ENCODE measurements around the gene TMC5. TPM values are rescaled to one million over a fixed set of nuclear protein-coding genes. Genes with fewer than 3 reads are reported as not detected.
A peak's percentile ranks its signal among the peaks of the same experiment; 100 is the strongest.
"Not testable (repeated sequence)": the region's sequence is repeated elsewhere in the genome, so short reads cannot be mapped to it uniquely, and the experiment has no call there.

The TMC5 gene
- 0.10 and 0.26 TPM in 2 replicates for total RNA-seq

GRCh38 chr16:19417640-19418039 lies at the start of gene TMC5:
Gene TMC5 (plus strand): TSS chr16:19417883. CDS start chr16:19440039, 22,156 bp downstream.
- H3K36me3 Mint-ChIP-seq (ENCODE audit: low read depth), result no peaks in the 10 kb centered on the region
- DNase-seq (ENCODE audit: low spot score), result no peak
- H3K4me3 Mint-ChIP-seq, result no peak within 1 kb of the TSS
- no peaks in the 10 kb centered on the region for H3K4me1 Mint-ChIP-seq (ENCODE audit: low read depth)
- intact Hi-C loops (cut with micrococcal nuclease), result no loop called here
- peaks cover 4% of the 10 kb centered on the region for H3K9me3 Mint-ChIP-seq
- H3K27ac Mint-ChIP-seq, result no peak within 1 kb of the TSS
- peaks cover 18% of the 10 kb centered on the region for H3K27me3 Mint-ChIP-seq (ENCODE audit: insufficient read depth)

DNA sequence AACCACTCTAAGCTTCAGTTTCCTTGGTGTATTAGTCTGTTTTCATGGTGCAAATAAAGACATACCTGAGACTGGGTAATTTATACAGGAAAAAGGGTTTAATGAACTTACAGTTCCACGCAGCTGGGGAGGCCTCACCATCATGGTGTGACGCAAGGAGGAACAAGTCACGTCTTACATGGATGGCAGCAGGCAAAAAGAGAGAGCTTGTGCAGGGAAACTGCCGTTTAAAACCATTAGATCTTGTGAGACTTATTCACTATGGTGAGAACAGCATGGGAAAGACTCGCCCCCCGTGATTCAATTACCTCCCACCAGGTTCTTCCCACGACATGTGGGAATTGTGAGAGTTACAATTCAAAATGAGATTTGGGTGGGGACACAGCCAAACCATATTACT lies 45.1 kb upstream of the TMC5 start:
- H3K36me3 Mint-ChIP-seq (ENCODE audit: low read depth); H3K27ac Mint-ChIP-seq; H3K9me3 Mint-ChIP-seq; H3K27me3 Mint-ChIP-seq (ENCODE audit: insufficient read depth); H3K4me3 Mint-ChIP-seq; intact Hi-C loops (cut with micrococcal nuclease); DNase-seq (ENCODE audit: low spot score); H3K4me1 Mint-ChIP-seq (ENCODE audit: low read depth): not testable (repeated sequence)

DNA sequence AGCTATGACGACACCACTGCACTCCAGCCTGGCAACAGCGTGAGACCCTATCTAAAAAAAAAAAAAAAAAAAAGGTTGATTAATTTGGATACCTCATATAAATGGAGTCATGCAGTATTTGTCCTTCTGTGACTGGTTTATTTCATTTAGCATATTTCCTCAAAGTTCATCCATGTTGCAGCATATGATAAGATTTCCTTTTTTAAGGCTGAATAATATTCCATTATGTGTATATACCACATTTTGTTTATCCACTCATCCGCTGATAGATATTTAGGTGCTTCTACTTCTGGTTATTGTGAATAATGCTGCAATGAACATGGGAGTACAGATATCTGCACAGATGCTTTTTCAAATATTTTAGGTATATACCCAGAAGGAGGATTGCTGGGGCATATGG lies 43.3 kb upstream of the TMC5 start:
- Mint-ChIP-seq H3K27ac (no peak overlapping the region), H3K27me3 (ENCODE audit: insufficient read depth) (peaks cover 3% of the 10 kb centered on the region), H3K4me3 (no peak overlapping the region), H3K9me3 (no peaks in the 10 kb centered on the region), H3K4me1 (ENCODE audit: low read depth) (no peaks in the 10 kb centered on the region), H3K36me3 (ENCODE audit: low read depth) (no peaks in the 10 kb centered on the region)
- DNase-seq (ENCODE audit: low spot score), result no peak
- intact Hi-C loops (cut with micrococcal nuclease), result no loop called here

DNA sequence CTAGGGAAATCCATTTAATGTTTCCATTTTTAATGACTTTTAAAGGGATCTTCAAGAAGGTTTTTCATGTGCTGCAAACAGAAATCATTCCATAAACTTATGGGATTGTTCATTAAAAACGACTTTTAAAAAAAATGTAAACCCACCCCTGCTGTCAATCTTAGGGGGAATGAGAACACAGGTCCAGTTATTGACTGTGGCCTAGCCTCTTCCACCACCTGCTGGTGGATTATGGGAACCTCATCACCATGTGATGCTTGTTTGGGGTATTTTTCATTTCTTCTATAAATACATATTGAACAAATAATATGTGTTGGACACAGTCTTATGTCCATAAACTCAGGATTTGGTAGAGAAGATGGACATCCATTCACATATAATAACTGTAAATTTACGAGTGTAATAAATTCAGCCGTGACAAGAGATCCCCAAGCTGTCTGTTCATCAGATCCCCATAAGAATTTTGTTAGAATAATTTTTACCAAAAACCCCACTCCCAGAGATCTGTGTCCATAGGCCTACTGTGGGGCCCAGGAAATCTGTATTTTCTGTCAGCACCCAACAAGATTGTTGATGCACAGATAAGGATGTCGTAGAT lies 42.0 kb upstream of the TMC5 start:
- DNase-seq (ENCODE audit: low spot score), result no peak
- Mint-ChIP-seq H3K27ac (no peak overlapping the region), H3K9me3 (no peaks in the 10 kb centered on the region), H3K4me1 (ENCODE audit: low read depth) (peaks cover 9% of the 10 kb centered on the region), H3K4me3 (no peak overlapping the region), H3K27me3 (ENCODE audit: insufficient read depth) (peaks cover 3% of the 10 kb centered on the region), H3K36me3 (ENCODE audit: low read depth) (no peaks in the 10 kb centered on the region)
- intact Hi-C loops (cut with micrococcal nuclease), result loop anchor here (1.0 to 5.0 kb wide), 5 partner anchors 152 to 289 kb away; no protein-coding TSS in a partner anchor

GRCh38 chr16:19377864-19378263 lies 39.8 kb upstream of the TMC5 start:
- no peak overlapping the region for H3K4me3 Mint-ChIP-seq
- H3K36me3 Mint-ChIP-seq (ENCODE audit: low read depth), result no peaks in the 10 kb centered on the region
- H3K4me1 Mint-ChIP-seq (ENCODE audit: low read depth), result peaks cover 24% of the 10 kb centered on the region
- H3K27me3 Mint-ChIP-seq (ENCODE audit: insufficient read depth), result peaks cover 6% of the 10 kb centered on the region
- H3K27ac Mint-ChIP-seq, result no peak overlapping the region
- intact Hi-C loops (cut with micrococcal nuclease), result loop anchor here (5.0 kb wide), 1 partner anchor 196 kb away; no protein-coding TSS in a partner anchor
- DNase-seq (ENCODE audit: low spot score), result no peak
- no peaks in the 10 kb centered on the region for H3K9me3 Mint-ChIP-seq

DNA sequence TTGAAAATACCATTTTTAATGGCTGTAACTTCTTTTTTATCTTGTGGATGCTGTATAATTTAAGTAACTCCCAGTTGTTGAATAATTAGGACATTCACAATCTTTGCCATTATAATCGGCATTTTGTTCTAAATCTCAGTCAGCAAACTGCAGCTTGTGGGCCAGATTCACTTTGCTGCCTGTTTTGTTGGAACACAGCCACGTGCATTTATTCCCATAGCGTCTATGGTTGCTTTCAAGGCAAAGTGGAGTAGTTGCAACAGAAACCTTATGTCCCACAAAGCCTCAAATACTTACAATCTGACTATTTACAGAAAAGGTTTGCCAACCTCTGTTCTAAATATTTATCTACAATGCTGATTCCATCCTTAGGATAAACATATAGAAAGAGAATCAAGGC lies 39.2 kb upstream of the TMC5 start:
- intact Hi-C loops (cut with micrococcal nuclease), result loop anchor here (5.0 kb wide), 1 partner anchor 196 kb away; no protein-coding TSS in a partner anchor
- H3K36me3 Mint-ChIP-seq (ENCODE audit: low read depth), result no peaks in the 10 kb centered on the region
- H3K27ac Mint-ChIP-seq, result no peak overlapping the region
- peaks cover 30% of the 10 kb centered on the region for H3K4me1 Mint-ChIP-seq (ENCODE audit: low read depth)
- no peaks in the 10 kb centered on the region for H3K9me3 Mint-ChIP-seq
- DNase-seq (ENCODE audit: low spot score), result no peak
- peaks cover 6% of the 10 kb centered on the region for H3K27me3 Mint-ChIP-seq (ENCODE audit: insufficient read depth)
- H3K4me3 Mint-ChIP-seq, result no peak overlapping the region

DNA sequence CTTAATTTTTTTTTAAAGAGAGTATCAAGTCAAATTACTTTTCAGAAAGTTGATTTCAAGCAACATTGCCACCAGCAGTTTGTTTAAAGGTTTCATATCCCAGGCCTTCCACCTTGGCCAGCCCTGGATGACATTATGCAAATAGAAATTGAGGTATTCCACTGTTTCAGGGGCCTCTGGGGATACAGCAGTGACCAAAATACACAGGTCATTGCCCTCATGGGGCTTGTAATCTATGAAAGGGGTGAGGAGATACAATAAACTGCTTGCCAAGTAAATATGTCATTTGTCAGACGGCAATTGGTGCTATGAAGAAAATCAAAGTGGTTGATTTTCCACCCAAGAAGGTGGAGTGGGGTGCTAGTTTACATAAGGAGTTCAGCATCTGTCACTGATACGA lies 37.8 kb upstream of the TMC5 start:
- peaks cover 6% of the 10 kb centered on the region for H3K27me3 Mint-ChIP-seq (ENCODE audit: insufficient read depth)
- H3K4me1 Mint-ChIP-seq (ENCODE audit: low read depth), result peaks cover 37% of the 10 kb centered on the region
- intact Hi-C loops (cut with micrococcal nuclease), result loop anchor here (1.0 to 5.0 kb wide), 4 partner anchors 86 to 433 kb away; partner anchors contain the start of genes CCP110 and GDE1
- H3K27ac Mint-ChIP-seq, result peak overlapping the region; percentile 37
- DNase-seq (ENCODE audit: low spot score), result no peak
- H3K9me3 Mint-ChIP-seq, result no peaks in the 10 kb centered on the region
- H3K4me3 Mint-ChIP-seq, result no peak overlapping the region
- no peaks in the 10 kb centered on the region for H3K36me3 Mint-ChIP-seq (ENCODE audit: low read depth)

- Mint-ChIP-seq H3K36me3 (ENCODE audit: low read depth) (no peaks in the 10 kb centered on the region), H3K27ac (peak overlapping the region; percentile 42), H3K27me3 (ENCODE audit: insufficient read depth) (peaks cover 7% of the 10 kb centered on the region), H3K9me3 (no peaks in the 10 kb centered on the region), H3K4me1 (ENCODE audit: low read depth) (peaks cover 37% of the 10 kb centered on the region), H3K4me3 (no peak overlapping the region)
- intact Hi-C loops (cut with micrococcal nuclease), result loop anchor here (1.0 to 5.0 kb wide), 3 partner anchors 86 to 433 kb away; partner anchors contain the start of genes CCP110 and GDE1
- DNase-seq (ENCODE audit: low spot score), result peak; percentile 1
These were observed 37.4 kb upstream of the TMC5 start for GRCh38 chr16:19380328-19380727.

DNA sequence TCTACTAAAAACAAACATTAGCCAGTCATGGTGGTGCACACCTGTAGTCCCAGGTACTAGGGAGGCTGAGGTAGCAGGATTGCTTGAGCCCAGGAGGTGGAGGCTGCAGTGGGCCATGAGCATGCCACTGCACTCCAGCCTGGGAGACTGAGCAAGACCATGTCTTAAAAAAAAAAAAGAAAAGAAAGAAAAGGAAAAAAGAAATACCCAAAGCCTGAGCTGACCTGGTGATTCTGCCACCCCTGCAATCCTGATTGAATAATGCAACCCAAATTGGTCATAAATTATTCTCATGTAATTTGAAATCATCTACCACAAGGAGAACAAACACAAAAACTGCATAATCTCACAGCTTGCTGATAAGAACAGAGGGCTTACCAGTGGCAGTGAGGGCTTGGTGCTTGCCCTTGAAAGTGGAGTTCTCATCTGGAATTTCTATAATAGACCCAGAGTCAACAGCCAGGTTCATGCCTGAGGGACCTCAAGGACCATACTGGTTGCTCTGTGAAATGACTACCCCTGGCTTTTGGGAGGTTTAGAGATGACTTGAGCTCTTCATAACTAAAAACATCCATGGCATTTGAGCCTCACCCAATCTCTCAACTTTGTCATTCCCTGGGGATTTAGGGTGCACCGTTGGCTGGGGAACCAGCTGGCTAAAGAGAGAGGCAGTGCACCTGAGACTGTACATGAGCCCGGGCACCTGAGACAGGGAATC lies 35.4 kb upstream of the TMC5 start:
- intact Hi-C loops (cut with micrococcal nuclease), result loop anchor here (5.0 kb wide), 2 partner anchors 140 to 435 kb away; partner anchors contain the start of genes CCP110 and GDE1
- no peak for DNase-seq (ENCODE audit: low spot score)
- peaks cover 37% of the 10 kb centered on the region for H3K4me1 Mint-ChIP-seq (ENCODE audit: low read depth)
- H3K4me3 Mint-ChIP-seq, result no peak overlapping the region
- H3K27ac Mint-ChIP-seq, result no peak overlapping the region
- H3K9me3 Mint-ChIP-seq, result no peaks in the 10 kb centered on the region
- H3K27me3 Mint-ChIP-seq (ENCODE audit: insufficient read depth), result peaks cover 13% of the 10 kb centered on the region
- no peaks in the 10 kb centered on the region for H3K36me3 Mint-ChIP-seq (ENCODE audit: low read depth)

GRCh38 chr16:19382887-19383816 lies 34.5 kb upstream of the TMC5 start:
- no peak overlapping the region for H3K4me3 Mint-ChIP-seq
- no peak overlapping the region for H3K27ac Mint-ChIP-seq
- no peaks in the 10 kb centered on the region for H3K36me3 Mint-ChIP-seq (ENCODE audit: low read depth)
- H3K9me3 Mint-ChIP-seq, result no peaks in the 10 kb centered on the region
- peaks cover 19% of the 10 kb centered on the region for H3K27me3 Mint-ChIP-seq (ENCODE audit: insufficient read depth)
- intact Hi-C loops (cut with micrococcal nuclease), result loop anchor here (5.0 kb wide), 2 partner anchors 139 to 436 kb away; partner anchors contain the start of genes CCP110 and GDE1
- H3K4me1 Mint-ChIP-seq (ENCODE audit: low read depth), result peaks cover 37% of the 10 kb centered on the region
- DNase-seq (ENCODE audit: low spot score), result peak; percentile 1

GRCh38 chr16:19384656-19385055 lies 33.0 kb upstream of the TMC5 start:
- H3K27ac Mint-ChIP-seq, result no peak overlapping the region
- H3K27me3 Mint-ChIP-seq (ENCODE audit: insufficient read depth), result peaks cover 25% of the 10 kb centered on the region
- H3K4me3 Mint-ChIP-seq, result no peak overlapping the region
- peaks cover 45% of the 10 kb centered on the region for H3K4me1 Mint-ChIP-seq (ENCODE audit: low read depth)
- intact Hi-C loops (cut with micrococcal nuclease), result loop anchor here (5.0 kb wide), 3 partner anchors 138 to 503 kb away; partner anchors contain the start of genes CCP110 and GDE1
- H3K9me3 Mint-ChIP-seq, result no peaks in the 10 kb centered on the region
- no peaks in the 10 kb centered on the region for H3K36me3 Mint-ChIP-seq (ENCODE audit: low read depth)
- no peak for DNase-seq (ENCODE audit: low spot score)

GRCh38 chr16:19386525-19386924 lies 31.2 kb upstream of the TMC5 start:
- no peak overlapping the region for H3K27ac Mint-ChIP-seq
- peaks cover 25% of the 10 kb centered on the region for H3K27me3 Mint-ChIP-seq (ENCODE audit: insufficient read depth)
- H3K4me1 Mint-ChIP-seq (ENCODE audit: low read depth), result peaks cover 29% of the 10 kb centered on the region
- intact Hi-C loops (cut with micrococcal nuclease), result loop anchor here (5.0 kb wide), 1 partner anchor 501 kb away; no protein-coding TSS in a partner anchor
- H3K4me3 Mint-ChIP-seq, result no peak overlapping the region
- no peaks in the 10 kb centered on the region for H3K9me3 Mint-ChIP-seq
- H3K36me3 Mint-ChIP-seq (ENCODE audit: low read depth), result no peaks in the 10 kb centered on the region
- DNase-seq (ENCODE audit: low spot score), result no peak
